Nephron progenitor cell (in vitro differentiated cells): ENCODE results near the gene RPL6.

Experiments
- DNase-seq: peaks from one replicate; pipeline ENCODE4 v3.0.0; 2021
- H3K27ac Mint-ChIP-seq: 2 replicates; pipeline ENCODE4 v1.8.0; 2021; ENCODE audit warnings: mild to moderate bottlenecking, moderate library complexity, mixed read lengths
- H3K27me3 Mint-ChIP-seq: 2 replicates; pipeline ENCODE4 v1.8.0; 2021; ENCODE audit warnings: mild to moderate bottlenecking, low read depth, mixed read lengths; ENCODE audit not compliant: poor library complexity
- H3K36me3 Mint-ChIP-seq: 2 replicates; pipeline ENCODE4 v1.8.0; 2021; ENCODE audit warnings: low read depth, mixed read lengths
- H3K4me1 Mint-ChIP-seq: 2 replicates; pipeline ENCODE4 v1.8.0; 2021; ENCODE audit warnings: mixed read lengths
- H3K4me3 Mint-ChIP-seq: 2 replicates; pipeline ENCODE4 v1.8.0; 2021; ENCODE audit warnings: mild to moderate bottlenecking, moderate library complexity, mixed read lengths
- H3K9me3 Mint-ChIP-seq: 2 replicates; pipeline ENCODE4 v1.8.0; 2021; ENCODE audit warnings: mild to moderate bottlenecking, moderate library complexity, mixed read lengths
- CTCF ChIP-seq: fragments of 200-600 bp; sonication (generic); IDR thresholded peaks from 2 replicates; pipeline ENCODE4 v1.5.0; 2021; ENCODE audit warnings: antibody characterized with exemption

The RPL6 gene

GRCh38 chr12:112370868-112371510, 38.4 kb downstream of the RPL6 start:
- no peaks in the 10 kb centered on the region for H3K27me3 Mint-ChIP-seq
- H3K4me1 Mint-ChIP-seq = peaks cover 7% of the 10 kb centered on the region
- no peak overlapping the region for H3K4me3 Mint-ChIP-seq
- no peak for TF ChIP-seq CTCF
- no peak for DNase-seq
- no peak overlapping the region for H3K27ac Mint-ChIP-seq
- H3K36me3 Mint-ChIP-seq = peaks cover 23% of the 10 kb centered on the region
- H3K9me3 Mint-ChIP-seq = peaks cover 9% of the 10 kb centered on the region

GRCh38 chr12:112370199-112370598, 39.2 kb downstream of the RPL6 start:
- no peak for DNase-seq
- Mint-ChIP-seq H3K4me1 (peaks cover 7% of the 10 kb centered on the region), H3K36me3 (peaks cover 17% of the 10 kb centered on the region), H3K27me3 (no peaks in the 10 kb centered on the region), H3K4me3 (no peak overlapping the region), H3K27ac (no peak overlapping the region), H3K9me3 (peaks cover 8% of the 10 kb centered on the region)
- no peak for TF ChIP-seq CTCF

DNA sequence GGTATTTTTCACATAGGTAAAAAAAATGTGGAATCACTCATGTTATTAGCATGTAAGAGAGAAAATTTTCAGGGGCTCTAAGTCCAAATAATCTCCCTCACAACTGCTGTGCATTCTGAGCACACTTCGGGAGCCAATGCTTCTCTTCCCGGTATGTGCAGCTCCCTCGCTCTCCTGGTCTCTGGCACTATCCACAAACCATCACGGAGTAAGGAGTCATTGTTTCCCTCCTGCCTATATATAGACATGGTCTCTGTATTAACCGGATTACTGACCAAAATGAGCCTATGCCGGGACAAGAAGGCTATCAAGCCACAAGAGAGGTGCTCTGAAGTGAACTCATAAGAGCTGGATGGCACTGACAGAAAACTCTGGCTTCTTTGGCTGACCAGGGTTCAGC, 40.5 kb downstream of the RPL6 start:
- no peak for DNase-seq
- Mint-ChIP-seq H3K36me3 (peaks cover 5% of the 10 kb centered on the region), H3K9me3 (no peaks in the 10 kb centered on the region), H3K27ac (no peak overlapping the region), H3K4me3 (no peak overlapping the region), H3K27me3 (no peaks in the 10 kb centered on the region), H3K4me1 (peaks cover 15% of the 10 kb centered on the region)
- TF ChIP-seq CTCF = no peak

DNA sequence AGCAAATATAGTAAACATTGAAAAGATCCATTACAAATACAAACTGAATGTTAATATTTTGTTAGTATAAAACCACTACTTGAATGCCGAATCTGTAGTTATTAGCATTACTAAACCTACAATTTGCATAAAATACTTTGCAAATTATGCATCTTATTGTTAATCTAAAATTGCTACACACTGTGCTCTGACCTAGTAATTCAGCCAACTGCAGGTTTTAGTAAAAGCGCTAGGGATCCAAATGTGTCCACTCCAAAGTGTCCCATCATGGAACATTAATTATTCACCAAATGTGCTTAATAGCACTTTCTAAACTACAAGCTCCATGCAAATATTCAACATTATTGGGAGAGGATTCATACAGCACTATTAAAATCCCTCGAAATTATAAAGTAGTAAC, 41.4 kb downstream of the RPL6 start:
- H3K4me1 Mint-ChIP-seq = peaks cover 15% of the 10 kb centered on the region
- no peak overlapping the region for H3K4me3 Mint-ChIP-seq
- H3K9me3 Mint-ChIP-seq = no peaks in the 10 kb centered on the region

DNA sequence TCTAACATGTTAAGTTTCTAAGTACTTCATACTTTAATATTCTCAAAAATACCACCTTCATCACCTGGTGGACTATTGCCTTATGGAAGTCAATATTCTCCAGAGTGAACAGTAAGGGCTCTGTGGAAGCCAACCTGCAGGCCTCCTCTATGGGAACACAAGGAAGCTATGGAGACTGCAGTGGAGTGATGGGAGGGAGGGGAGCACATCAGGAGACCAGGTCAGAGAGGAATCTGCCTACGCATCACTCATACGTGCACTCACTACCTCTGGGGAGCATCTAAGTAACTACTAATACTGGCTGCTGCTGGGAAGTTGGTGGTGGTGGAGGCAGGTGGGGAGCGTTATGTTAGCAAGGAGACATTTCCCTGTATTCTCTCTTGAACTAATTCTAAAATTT, 47.1 kb downstream of the RPL6 start:
- no peak overlapping the region for H3K4me3 Mint-ChIP-seq

More for the DNA sequence above, 41.4 kb downstream of the RPL6 start:
- DNase-seq = no peak
- no peak overlapping the region for H3K27ac Mint-ChIP-seq
- no peaks in the 10 kb centered on the region for H3K27me3 Mint-ChIP-seq
- TF ChIP-seq CTCF = no peak
- peaks cover under 1% of the 10 kb centered on the region for H3K36me3 Mint-ChIP-seq

More for the DNA sequence above, 47.1 kb downstream of the RPL6 start:
- DNase-seq = no peak
- no peak for TF ChIP-seq CTCF
- Mint-ChIP-seq H3K9me3 (no peaks in the 10 kb centered on the region), H3K36me3 (peaks cover 10% of the 10 kb centered on the region), H3K27ac (no peak overlapping the region), H3K27me3 (no peaks in the 10 kb centered on the region), H3K4me1 (peaks cover 13% of the 10 kb centered on the region)
